A549 (cell line): ENCODE results near the gene CAPN11. TPM values are rescaled to one million over a fixed set of nuclear protein-coding genes. Genes with fewer than 3 reads are reported as not detected.

Source experiments
- ATAC-seq, 2 experiments: fragments of 200-7000 bp in 1 of 2; fragments of >200 bp in 1 of 2; cut with Nextera tagmentation in 1 of 2; cut with Tn5 transposase in 1 of 2; 3 replicates each; pipeline versions ENCODE4 v1.8.0 to v1.9.1; 2018 to 2020; ENCODE audit warnings: mild to moderate bottlenecking in 1 of 2, moderate library complexity in 1 of 2
- CTCF ChIA-PET: fragments of 300-600 bp; sonication (Branson Sonifier 250); formaldehyde crosslinking; extraction: SDS; loops from one replicate; lab custom pipeline; 2021; ENCODE audit warnings: antibody characterized with exemption, inconsistent platforms; lab: Yijun Ruan, JAX
- POLR2A ChIA-PET: fragments of 350-600 bp; formaldehyde crosslinking; extraction: SDS; loops from one replicate; lab custom pipeline; 2021; ENCODE audit warnings: antibody characterized with exemption, inconsistent platforms; lab: Yijun Ruan, JAX
- DNase-seq, 2 experiments: peaks; one replicate each; pipeline versions ENCODE4 v3.0.0 to v3.0.0-alpha.2; 2011 to 2016; ENCODE audit warnings: low read depth in 1 of 2, low spot score in 1 of 2
- FAIRE-seq: peaks from 2 replicates; lab custom pipeline; 2011; peaks lifted over from hg19 to GRCh38; lab: Jason Lieb, UNC
- H3K27ac ChIP-seq, 2 experiments: fragments of >200 bp; sonication (Bioruptor Twin); formaldehyde crosslinking; 3 replicates each; pipeline ENCODE4 v1.5.1; 2016 to 2017
- H3K4me1 ChIP-seq: fragments of >200 bp; sonication (Bioruptor Twin); formaldehyde crosslinking; 3 replicates; pipeline ENCODE4 v1.6.1; 2016
- H3K4me2 ChIP-seq: fragments of >200 bp; sonication (Bioruptor Twin); formaldehyde crosslinking; 3 replicates; pipeline ENCODE4 v1.6.1; 2016
- H3K4me3 ChIP-seq: fragments of >200 bp; sonication (Bioruptor Twin); formaldehyde crosslinking; 3 replicates; pipeline ENCODE4 v1.5.1; 2016
- H3K9me3 ChIP-seq: fragments of >200 bp; sonication (Bioruptor Twin); formaldehyde crosslinking; 3 replicates; pipeline ENCODE4 v1.6.1; 2016
- CBX8 ChIP-seq: fragments of 200-600 bp; sonication (generic); IDR thresholded peaks from 2 replicates; pipeline ENCODE4 v1.6.1; 2016
- EP300 ChIP-seq, 2 experiments: fragments of >200 bp; sonication (Bioruptor Twin); formaldehyde crosslinking; IDR thresholded peaks; 2 replicates in 1 of 2; 3 replicates in 1 of 2; pipeline ENCODE4 v1.6.1; 2016 to 2017
- FOSB ChIP-seq: fragments of 250-450 bp; sonication (Bioruptor Pico); IDR thresholded peaks from 2 replicates; pipeline ENCODE4 v1.5.0; 2020; ENCODE audit warnings: mild to moderate bottlenecking, moderate library complexity
- FOXS1 ChIP-seq: fragments of 250-450 bp; sonication (Bioruptor Pico); IDR thresholded peaks from 2 replicates; pipeline ENCODE4 v1.5.0; 2020; ENCODE audit warnings: mild to moderate bottlenecking, moderate library complexity
- HDAC2 ChIP-seq: fragments of 200-600 bp; sonication (generic); IDR thresholded peaks from 2 replicates; pipeline ENCODE4 v1.6.1; 2016
- HOXB5 ChIP-seq: fragments of 250-450 bp; sonication (Bioruptor Pico); IDR thresholded peaks from 2 replicates; pipeline ENCODE4 v1.5.0; 2020; ENCODE audit warnings: mild to moderate bottlenecking, moderate library complexity
- MYC ChIP-seq: IDR thresholded peaks from 2 replicates; pipeline ENCODE4 v1.6.1; 2012; ENCODE audit warnings: mild to moderate bottlenecking, inconsistent platforms, low read length, improper control_type of control experiment, borderline replicate concordance
- POLR2A ChIP-seq: IDR thresholded peaks from 2 replicates; pipeline ENCODE4 v1.6.1; 2012; ENCODE audit warnings: mild to moderate bottlenecking, low read length
- POLR2AphosphoS2 ChIP-seq: conservative IDR thresholded peaks from 2 replicates; pipeline ENCODE4 v1.6.1; 2012; ENCODE audit warnings: low read length, improper control_type of control experiment, inconsistent platforms
- RAD21 ChIP-seq, 2 experiments: fragments of >200 bp in 1 of 2; sonication (Bioruptor Twin) in 1 of 2; formaldehyde crosslinking in 1 of 2; IDR thresholded peaks in 1 of 2; conservative IDR thresholded peaks in 1 of 2; 2 replicates in 1 of 2; 3 replicates in 1 of 2; pipeline ENCODE4 v1.6.1; 2012 to 2018; ENCODE audit warnings: inconsistent platforms in 1 of 2
- REST ChIP-seq: fragments of 200-600 bp; sonication (generic); IDR thresholded peaks from 2 replicates; pipeline ENCODE4 v1.6.1; 2016; ENCODE audit warnings: antibody characterized with exemption, mild to moderate bottlenecking, moderate library complexity
- ZNF302 ChIP-seq: fragments of 250-450 bp; sonication (Bioruptor Pico); IDR thresholded peaks from 2 replicates; pipeline ENCODE4 v1.9.0; 2021; ENCODE audit warnings: inconsistent platforms, mild to moderate bottlenecking, moderate library complexity
- WGBS: methylation state at CpG from one replicate; pipeline ENCODE4 v1.1.6; 2017; ENCODE audit errors: missing lambda C conversion rate; 5-methylcytosine and 5-hydroxymethylcytosine counted together
- polyA plus RNA-seq, 4 experiments: library from polyadenylated mRNA; depleted of rRNA in 3 of 4; stranded (reverse); fragments of >200 nt; fragmentation: RNase III in 1 of 4; extraction: RNeasy Plus Mini Kit Qiagen cat#74134 plus additional on column Dnase treatment in 1 of 4; gene quantifications; 2 replicates in 3 of 4; 3 replicates in 1 of 4; pipeline ENCODE4 v1.2.3, GENCODE V29; 2011 to 2017
- TF ChIP-seq, protein P1 (sequence below): fragments of 450-650 bp; IDR thresholded peaks from 2 replicates; pipeline ENCODE4 v1.6.1; 2014; ENCODE audit warnings: antibody characterized with exemption

The CAPN11 gene
- polyA plus RNA-seq, 2 of the 4 experiments (the other 2 are of a cell fraction), result 0.10 TPM; not detected in 1

GRCh38 chr6:44219815-44220784 is 61.5 kb downstream of the CAPN11 start (continued):
- TF ChIP-seq REST (no peak), FOXS1 (CRISPR knock-in tag) (no peak)

DNA sequence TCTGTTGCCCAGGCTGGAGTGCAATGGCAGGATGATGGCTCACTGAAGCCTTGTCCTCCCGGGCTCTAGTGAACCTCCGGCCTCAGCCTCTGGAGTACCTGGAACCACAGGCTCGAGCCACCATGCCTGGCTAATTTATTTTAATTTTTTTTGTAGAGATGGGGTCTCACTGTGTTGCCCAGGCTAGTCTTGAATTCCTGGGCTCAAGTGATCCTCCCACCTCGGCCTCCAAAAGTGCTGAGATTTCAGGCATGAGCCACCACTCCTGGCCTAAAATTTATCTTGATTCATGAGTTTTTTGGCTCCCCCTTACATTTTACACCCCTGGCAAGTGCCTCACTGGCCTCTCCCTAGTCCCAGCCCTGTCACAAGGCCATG is 62.3 kb downstream of the CAPN11 start:
- POLR2A ChIA-PET, result interaction anchor here (1.6 kb wide), 1 partner anchor 26 kb away, joined by 14 read pairs; the partner anchor contains the start of gene HSP90AB1
- TF ChIP-seq ZNF302 (CRISPR knock-in tag) (no peak), MYC (no peak), HOXB5 (no peak), POLR2AphosphoS2 (no peak), CBX8 (no peak), EP300 (IDR thresholded peaks at IDR 0.05) (no peak), FOSB (CRISPR knock-in tag) (no peak), POLR2A (no peak), HDAC2 (no peak), REST (no peak), RAD21 (conservative IDR thresholded peaks at IDR 0.05 in 1 of 2, IDR thresholded peaks at IDR 0.05 in 1 of 2) (no peak)
- TF ChIP-seq, protein P1, sequence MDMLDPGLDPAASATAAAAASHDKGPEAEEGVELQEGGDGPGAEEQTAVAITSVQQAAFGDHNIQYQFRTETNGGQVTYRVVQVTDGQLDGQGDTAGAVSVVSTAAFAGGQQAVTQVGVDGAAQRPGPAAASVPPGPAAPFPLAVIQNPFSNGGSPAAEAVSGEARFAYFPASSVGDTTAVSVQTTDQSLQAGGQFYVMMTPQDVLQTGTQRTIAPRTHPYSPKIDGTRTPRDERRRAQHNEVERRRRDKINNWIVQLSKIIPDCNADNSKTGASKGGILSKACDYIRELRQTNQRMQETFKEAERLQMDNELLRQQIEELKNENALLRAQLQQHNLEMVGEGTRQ, result no peak
- peak overlapping the region; percentile 93; the same call in 2 of the 3 replicates for H3K4me2 ChIP-seq
- peaks cover 63% of the 10 kb centered on the region for H3K4me1 ChIP-seq
- H3K27ac ChIP-seq, result peak overlapping the region; percentile 40 to 98; a peak in 5 of 6 replicates
- H3K4me3 ChIP-seq, result no peak overlapping the region
- CTCF ChIA-PET, result interaction anchor here (0.8 to 9.2 kb wide), 11 partner anchors 9 to 100 kb away, joined by 3 to 111 read pairs (median 5); partner anchors contain the start of gene HSP90AB1
- ATAC-seq (no peak), FAIRE-seq (no peak), DNase-seq (no peak)
- no peaks in the 10 kb centered on the region for H3K9me3 ChIP-seq
- WGBS, result 86% methylated on average over 4 of the region's 4 CpGs
